Activated T-helper 9 cell treated with anti-CD3 and anti-CD28 coated beads, Interleukin-2, amount 50 U/mL, for 16 hours (primary cell): ENCODE data around the gene HMGB4.

Experiments used
- DNase-seq: peaks from one replicate; pipeline ENCODE4 v3.0.0-alpha.2; 2020; ENCODE audit warnings: low read depth

HMGB4 gene

GRCh38 chr1:33863779-33864178 is at the start of gene HMGB4:
TSS of gene HMGB4 (plus strand) at chr1:33864079. CDS start at chr1:33864192, 113 bp downstream.
- DNase-seq, result no peak

GRCh38 chr1:33814166-33814565 is 49.7 kb upstream of the HMGB4 start:
- DNase-seq, result no peak

GRCh38 chr1:33815061-33815460 is 48.8 kb upstream of the HMGB4 start:
- DNase-seq, result no peak

- no peak for DNase-seq
These were observed 45.8 kb upstream of the HMGB4 start for GRCh38 chr1:33818071-33818470.

- no peak for DNase-seq
These were observed 44.5 kb upstream of the HMGB4 start for GRCh38 chr1:33819290-33819912.

- DNase-seq, result no peak
These were observed 44.0 kb upstream of the HMGB4 start for GRCh38 chr1:33819913-33820311.

- DNase-seq, result no peak
These were observed 43.1 kb upstream of the HMGB4 start for GRCh38 chr1:33820804-33821203.

- no peak for DNase-seq
These were observed 42.6 kb upstream of the HMGB4 start for GRCh38 chr1:33821291-33821690.

GRCh38 chr1:33822396-33822795 is 41.5 kb upstream of the HMGB4 start:
- DNase-seq, result no peak

- DNase-seq, result no peak
These were observed 40.5 kb upstream of the HMGB4 start for GRCh38 chr1:33823401-33823800.

- DNase-seq, result no peak
These were observed 40.0 kb upstream of the HMGB4 start for GRCh38 chr1:33823830-33824229.

GRCh38 chr1:33824321-33824720 is 39.6 kb upstream of the HMGB4 start:
- DNase-seq, result no peak

GRCh38 chr1:33824971-33825370 is 38.9 kb upstream of the HMGB4 start:
- no peak for DNase-seq

GRCh38 chr1:33825506-33825905 is 38.4 kb upstream of the HMGB4 start:
- DNase-seq, result no peak

GRCh38 chr1:33826311-33826710 is 37.6 kb upstream of the HMGB4 start:
- DNase-seq, result no peak

GRCh38 chr1:33826711-33827110 is 37.2 kb upstream of the HMGB4 start:
- DNase-seq, result no peak

GRCh38 chr1:33828059-33828458 is 35.8 kb upstream of the HMGB4 start:
- no peak for DNase-seq

- no peak for DNase-seq
These were observed 35.2 kb upstream of the HMGB4 start for GRCh38 chr1:33828654-33829053.

- no peak for DNase-seq
These were observed 27.0 kb upstream of the HMGB4 start for GRCh38 chr1:33836911-33837310.

GRCh38 chr1:33837635-33838034 is 26.2 kb upstream of the HMGB4 start:
- DNase-seq, result no peak

GRCh38 chr1:33841494-33841893 is 22.4 kb upstream of the HMGB4 start:
- no peak for DNase-seq

GRCh38 chr1:33842348-33842747 is 21.5 kb upstream of the HMGB4 start:
- DNase-seq, result no peak

- no peak for DNase-seq
These were observed 19.7 kb upstream of the HMGB4 start for GRCh38 chr1:33844166-33844565.

- no peak for DNase-seq
These were observed 17.0 kb upstream of the HMGB4 start for GRCh38 chr1:33846861-33847260.
